ENCODE measurements around the gene KCNMB2. TPM values are rescaled to one million over a fixed set of nuclear protein-coding genes. Genes with fewer than 3 reads are reported as not detected.
"Not testable (repeated sequence)": the region's sequence is repeated elsewhere in the genome, so short reads cannot be mapped to it uniquely, and the experiment has no call there.

KCNMB2 gene
- total RNA-seq, 1 donor from 2014 or later = 1.2 TPM

GRCh38 chr3:178514401-178514800 lies 21.8 kb upstream of the KCNMB2 start:
- DNase-seq = no peak
- H3K4me1 ChIP-seq = no peaks in the 10 kb centered on the region
- H3K9me3 ChIP-seq = no peaks in the 10 kb centered on the region
- ATAC-seq = no peak
- no peaks in the 10 kb centered on the region for H3K36me3 ChIP-seq
- intact Hi-C loops (cut with DNase I) = no loop called here
- no peak overlapping the region for H3K4me3 ChIP-seq
- no peak overlapping the region for H3K27ac ChIP-seq
- H3K27me3 ChIP-seq = no peaks in the 10 kb centered on the region
- TF ChIP-seq CTCF (IDR thresholded peaks at IDR 0.05) = no peak

GRCh38 chr3:178515076-178515744 lies 21.0 kb upstream of the KCNMB2 start:
- H3K27me3 ChIP-seq; H3K4me1 ChIP-seq; H3K9me3 ChIP-seq; DNase-seq; H3K27ac ChIP-seq; ATAC-seq; intact Hi-C loops (cut with DNase I); H3K36me3 ChIP-seq; H3K4me3 ChIP-seq: not testable (repeated sequence)

- no peak overlapping the region for H3K4me3 ChIP-seq
- TF ChIP-seq CTCF (IDR thresholded peaks at IDR 0.05) = no peak
- no peak overlapping the region for H3K27ac ChIP-seq
- no peaks in the 10 kb centered on the region for H3K27me3 ChIP-seq
- ATAC-seq (no peak), DNase-seq (no peak)
- H3K36me3 ChIP-seq = no peaks in the 10 kb centered on the region
- no peaks in the 10 kb centered on the region for H3K9me3 ChIP-seq
- no peaks in the 10 kb centered on the region for H3K4me1 ChIP-seq
- intact Hi-C loops (cut with DNase I) = no loop called here
These were observed 18.4 kb upstream of the KCNMB2 start for GRCh38 chr3:178517665-178518334.

DNA sequence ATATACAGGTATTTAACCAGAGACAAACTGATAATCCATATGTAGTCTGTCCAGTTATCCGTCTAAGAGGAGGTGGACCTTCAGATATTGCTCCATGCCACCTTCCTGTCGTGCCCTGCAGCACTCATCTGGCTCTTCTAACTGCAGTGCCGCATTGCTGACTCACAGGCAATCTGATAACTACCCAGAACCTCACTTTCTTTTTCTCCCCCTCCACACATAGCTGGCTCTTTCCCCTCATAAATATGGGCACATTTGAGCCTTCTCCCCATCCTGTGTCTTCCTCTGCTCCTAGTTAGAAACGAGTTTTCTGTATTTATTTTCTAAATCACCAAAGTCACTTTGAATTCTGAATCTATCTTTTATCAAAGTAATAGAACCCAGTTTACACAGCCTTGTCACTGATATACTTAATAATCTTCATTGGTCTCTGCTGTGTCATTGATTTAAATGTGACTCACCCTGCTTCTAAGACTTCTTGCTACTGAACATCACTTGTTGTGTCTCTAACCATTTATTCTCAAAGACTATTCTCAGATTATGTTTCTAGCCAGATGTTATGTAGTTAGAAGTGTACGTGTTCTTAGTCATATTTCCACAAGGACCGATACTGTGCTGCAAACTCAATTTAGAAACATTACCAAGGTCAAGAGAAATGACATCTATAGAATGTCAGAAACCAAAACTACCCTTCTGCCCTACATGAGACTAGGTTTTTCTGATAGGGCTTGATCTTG lies 17.4 kb upstream of the KCNMB2 start:
- Histone ChIP-seq H3K27me3 (no peaks in the 10 kb centered on the region), H3K4me3 (no peak overlapping the region), H3K4me1 (no peaks in the 10 kb centered on the region), H3K9me3 (no peaks in the 10 kb centered on the region), H3K27ac (no peak overlapping the region), H3K36me3 (no peaks in the 10 kb centered on the region)
- TF ChIP-seq CTCF (IDR thresholded peaks at IDR 0.05) = no peak
- ATAC-seq = no peak
- no peak for DNase-seq
- intact Hi-C loops (cut with DNase I) = no loop called here

GRCh38 chr3:178519701-178520100 lies 16.5 kb upstream of the KCNMB2 start:
- no peaks in the 10 kb centered on the region for H3K4me1 ChIP-seq
- no peaks in the 10 kb centered on the region for H3K27me3 ChIP-seq
- no peak for ATAC-seq
- H3K4me3 ChIP-seq = no peak overlapping the region
- no peak overlapping the region for H3K27ac ChIP-seq
- H3K9me3 ChIP-seq = no peaks in the 10 kb centered on the region
- intact Hi-C loops (cut with DNase I) = no loop called here
- H3K36me3 ChIP-seq = no peaks in the 10 kb centered on the region
- no peak for TF ChIP-seq CTCF (IDR thresholded peaks at IDR 0.05)
- DNase-seq = no peak

DNA sequence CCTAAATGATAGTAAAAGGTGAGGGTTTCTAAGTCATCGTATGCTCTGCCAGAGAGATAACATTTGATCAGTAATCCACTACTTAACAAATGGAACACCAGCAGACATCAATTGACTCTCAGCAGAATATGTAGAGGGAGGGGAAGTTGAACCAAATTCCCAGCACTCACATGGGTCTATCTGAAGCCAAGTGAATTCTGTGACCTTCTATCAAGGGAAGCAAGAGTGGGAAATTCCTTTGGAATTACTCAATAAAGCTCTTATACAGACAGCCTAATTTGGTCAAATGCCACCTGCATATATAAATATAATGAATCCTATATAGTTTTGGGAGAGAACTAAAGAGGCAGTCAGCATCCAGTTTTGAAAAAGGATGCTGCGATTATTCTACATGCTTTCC lies 15.8 kb upstream of the KCNMB2 start:
- DNase-seq = no peak
- no peak overlapping the region for H3K27ac ChIP-seq
- ATAC-seq = no peak
- TF ChIP-seq CTCF (IDR thresholded peaks at IDR 0.05) = no peak
- H3K27me3 ChIP-seq = no peaks in the 10 kb centered on the region
- H3K4me1 ChIP-seq = no peaks in the 10 kb centered on the region
- H3K4me3 ChIP-seq = no peak overlapping the region
- no peaks in the 10 kb centered on the region for H3K9me3 ChIP-seq
- intact Hi-C loops (cut with DNase I) = no loop called here
- H3K36me3 ChIP-seq = no peaks in the 10 kb centered on the region

All from upper lobe of right lung (tissue), 1 donor.